Central memory CD4-positive, alpha-beta T cell (primary cell): Measurements from ENCODE around the gene BDKRB2.
A peak's percentile ranks its signal among the peaks of the same experiment; 100 is the strongest.

Experiments used
- DNase-seq: peaks from one replicate; pipeline ENCODE4 v3.0.0; 2022

Gene BDKRB2

GRCh38 chr14:96274122-96274521 lies 69.5 kb downstream of the BDKRB2 start:
- no peak for DNase-seq

- DNase-seq, result no peak
Observed at GRCh38 chr14:96274543-96274942, 69.9 kb downstream of the BDKRB2 start.

GRCh38 chr14:96275177-96276112 lies 70.8 kb downstream of the BDKRB2 start:
- DNase-seq, result peak; percentile 48

GRCh38 chr14:96277890-96278289 lies 73.3 kb downstream of the BDKRB2 start:
- DNase-seq, result no peak

- DNase-seq, result no peak
Observed at GRCh38 chr14:96279564-96279963, 74.9 kb downstream of the BDKRB2 start.

- no peak for DNase-seq
Observed at GRCh38 chr14:96280104-96280503, 75.5 kb downstream of the BDKRB2 start.

GRCh38 chr14:96281486-96281885 lies 76.8 kb downstream of the BDKRB2 start:
- no peak for DNase-seq

- DNase-seq, result no peak
Observed at GRCh38 chr14:96284008-96284407, 79.4 kb downstream of the BDKRB2 start.

- no peak for DNase-seq
Observed at GRCh38 chr14:96284430-96284829, 79.8 kb downstream of the BDKRB2 start.

- DNase-seq, result no peak
Observed at GRCh38 chr14:96285667-96286066, 81.0 kb downstream of the BDKRB2 start.

GRCh38 chr14:96286251-96286650 lies 81.6 kb downstream of the BDKRB2 start:
- DNase-seq, result no peak

- DNase-seq, result no peak
Observed at GRCh38 chr14:96287856-96288255, 83.2 kb downstream of the BDKRB2 start.
